Stimulated activated CD8-positive, alpha-beta memory T cell treated with anti-CD3 and anti-CD28 coated beads, Interleukin-2, amount 100 ng/mL, for 48 hours (primary cell): ENCODE measurements around the gene CISTR.
"Not testable (repeated sequence)": the region's sequence is repeated elsewhere in the genome, so short reads cannot be mapped to it uniquely, and the experiment has no call there.

ENCODE experiments used
- DNase-seq, 2 donors: peaks; one replicate each; pipeline ENCODE4 v3.0.0-alpha.2; 2020; ENCODE audit warnings: low read depth in 2 of 2

CISTR gene

GRCh38 chr12:53751336-53752191 lies at the start of gene CISTR:
CISTR (minus strand) TSS chr12:53751979.
- no peak for DNase-seq

- DNase-seq: no peak
These were observed 46.8 kb upstream of the CISTR start for GRCh38 chr12:53798575-53798974.

GRCh38 chr12:53795927-53796326 lies 44.1 kb upstream of the CISTR start:
- no peak for DNase-seq

GRCh38 chr12:53793221-53793620 lies 41.4 kb upstream of the CISTR start:
- no peak for DNase-seq

GRCh38 chr12:53791735-53792326 lies 40.1 kb upstream of the CISTR start:
- DNase-seq: peak in 1 of 2 donors; percentile 7

GRCh38 chr12:53789570-53789969 lies 37.8 kb upstream of the CISTR start:
- DNase-seq: no peak

GRCh38 chr12:53788892-53789291 lies 37.1 kb upstream of the CISTR start:
- no peak for DNase-seq

GRCh38 chr12:53786411-53786810 lies 34.6 kb upstream of the CISTR start:
- no peak for DNase-seq

- DNase-seq: no peak
These were observed 33.4 kb upstream of the CISTR start for GRCh38 chr12:53785161-53785560.

GRCh38 chr12:53782093-53782703 lies 30.4 kb upstream of the CISTR start:
- DNase-seq: no peak

- DNase-seq: no peak
These were observed 29.5 kb upstream of the CISTR start for GRCh38 chr12:53781228-53781801.

GRCh38 chr12:53780323-53780722 lies 28.5 kb upstream of the CISTR start:
- DNase-seq: no peak

- DNase-seq: not testable (repeated sequence)
These were observed 27.9 kb upstream of the CISTR start for GRCh38 chr12:53779679-53780078.

GRCh38 chr12:53777936-53778644 lies 26.3 kb upstream of the CISTR start:
- DNase-seq: no peak

GRCh38 chr12:53777412-53777811 lies 25.6 kb upstream of the CISTR start:
- no peak for DNase-seq

GRCh38 chr12:53776872-53777271 lies 25.1 kb upstream of the CISTR start:
- no peak for DNase-seq

- DNase-seq: no peak
These were observed 23.8 kb upstream of the CISTR start for GRCh38 chr12:53775478-53776145.

- DNase-seq: no peak
These were observed 18.5 kb upstream of the CISTR start for GRCh38 chr12:53770281-53770680.

- no peak for DNase-seq
These were observed 17.2 kb upstream of the CISTR start for GRCh38 chr12:53768976-53769375.

- no peak for DNase-seq
These were observed 15.1 kb upstream of the CISTR start for GRCh38 chr12:53766881-53767280.

- DNase-seq: no peak
These were observed 14.1 kb upstream of the CISTR start for GRCh38 chr12:53765891-53766290.
